GM19324 (cell line): ENCODE data around the gene OR9A2.
"Not testable (repeated sequence)": the region's sequence is repeated elsewhere in the genome, so short reads cannot be mapped to it uniquely, and the experiment has no call there.

ENCODE experiments used
- ATAC-seq: cut with Tn5 transposase; IDR thresholded peaks from one replicate; pipeline ENCODE4 v1.9.1; 2021; ENCODE audit warnings: mild to moderate bottlenecking, moderate library complexity; ENCODE audit not compliant: unreplicated experiment, low FRiP score

OR9A2 gene

DNA sequence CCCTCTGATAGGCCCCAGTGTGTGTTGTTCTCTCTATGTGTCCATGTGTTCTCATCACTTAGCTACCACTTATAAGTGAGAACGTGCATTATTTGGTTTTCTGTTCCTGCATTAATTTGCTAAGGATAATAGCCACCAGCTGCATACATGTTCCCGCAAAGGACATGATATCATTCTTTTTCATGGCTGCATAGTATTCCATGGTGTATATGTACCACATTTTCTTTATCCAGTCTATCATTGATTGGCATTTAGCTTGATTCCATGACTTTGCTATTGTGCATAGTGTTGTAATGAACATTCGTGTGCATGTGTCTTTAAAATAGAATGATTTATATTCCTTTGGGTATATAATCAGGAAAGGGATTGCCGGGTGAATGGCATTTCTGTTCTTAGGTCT, 48.5 kb downstream of the OR9A2 start:
- ATAC-seq = not testable (repeated sequence)
